ENCODE results near the gene UBE2J1.

The UBE2J1 gene

DNA sequence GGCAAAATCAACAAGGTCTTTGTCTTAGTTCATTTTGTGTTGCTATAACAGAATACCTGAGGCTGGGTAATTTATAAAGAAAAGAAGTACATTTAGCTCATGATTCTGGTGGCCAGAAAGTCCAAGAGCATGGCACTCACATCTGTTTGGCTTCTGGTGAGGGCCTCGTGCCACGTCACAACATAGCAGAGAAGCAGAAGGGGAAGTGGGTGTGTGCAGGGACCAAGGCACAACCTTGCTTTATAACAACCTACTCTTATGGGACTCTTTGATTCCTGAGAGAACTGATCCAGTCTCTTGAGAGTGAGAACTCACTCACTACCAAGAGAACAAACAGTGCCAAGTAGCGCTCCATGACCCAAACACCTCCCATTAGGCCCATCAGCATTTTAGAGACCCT, 62.8 kb downstream of the UBE2J1 start:
- DNase-seq, result no peak

DNA sequence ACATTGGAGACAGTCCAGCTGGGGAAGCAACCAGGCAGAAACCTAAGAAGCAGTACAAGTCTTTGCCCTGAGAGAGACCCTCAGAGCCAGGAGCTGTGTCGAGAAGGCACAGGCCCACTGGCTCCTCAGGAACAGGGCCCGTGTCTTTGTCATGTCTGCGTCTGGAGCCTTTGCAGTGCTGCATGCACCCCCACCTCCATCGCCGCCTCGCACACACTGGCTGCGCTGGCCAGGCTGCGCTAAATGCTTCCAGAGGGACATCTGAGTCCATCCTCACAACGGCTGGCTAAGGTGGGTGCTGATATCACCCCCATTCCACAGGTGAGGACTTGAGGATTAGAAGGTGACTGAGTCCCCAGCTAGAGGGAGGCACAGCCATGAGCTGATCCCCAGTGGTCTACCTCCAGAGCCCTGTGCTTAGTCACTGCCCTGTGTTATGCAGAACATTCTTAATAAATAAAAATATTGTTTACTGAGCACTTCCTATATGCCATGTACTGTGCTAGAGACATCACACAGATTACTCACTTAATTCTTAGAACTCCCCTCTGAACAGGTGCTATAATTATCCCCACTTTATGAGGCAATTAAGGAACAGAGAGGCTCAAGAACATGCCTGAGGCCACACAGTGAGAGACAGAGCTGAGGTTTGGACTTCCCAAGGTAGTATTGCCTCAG, 65.0 kb downstream of the UBE2J1 start:
- no peak for DNase-seq

DNA sequence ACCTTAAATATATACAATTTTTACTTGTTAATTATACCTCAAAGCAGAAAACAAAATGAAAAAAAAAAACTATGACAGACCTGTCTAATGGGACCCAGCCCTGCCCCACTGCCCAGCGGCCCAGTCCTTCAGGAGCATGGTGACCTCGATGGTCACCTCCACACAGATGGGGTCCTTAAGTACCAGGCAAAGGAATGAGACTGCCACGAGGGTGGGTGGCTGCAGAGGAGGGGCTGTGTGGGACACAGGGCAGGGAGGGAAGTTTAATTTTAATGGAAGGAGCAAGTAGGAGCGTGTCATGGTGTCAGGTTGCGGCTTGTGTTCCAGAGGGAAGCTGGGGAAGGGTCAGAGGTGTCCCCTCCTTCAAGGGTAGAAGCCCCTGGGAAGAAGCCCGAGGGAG, 66.0 kb downstream of the UBE2J1 start:
- no peak for DNase-seq

DNA sequence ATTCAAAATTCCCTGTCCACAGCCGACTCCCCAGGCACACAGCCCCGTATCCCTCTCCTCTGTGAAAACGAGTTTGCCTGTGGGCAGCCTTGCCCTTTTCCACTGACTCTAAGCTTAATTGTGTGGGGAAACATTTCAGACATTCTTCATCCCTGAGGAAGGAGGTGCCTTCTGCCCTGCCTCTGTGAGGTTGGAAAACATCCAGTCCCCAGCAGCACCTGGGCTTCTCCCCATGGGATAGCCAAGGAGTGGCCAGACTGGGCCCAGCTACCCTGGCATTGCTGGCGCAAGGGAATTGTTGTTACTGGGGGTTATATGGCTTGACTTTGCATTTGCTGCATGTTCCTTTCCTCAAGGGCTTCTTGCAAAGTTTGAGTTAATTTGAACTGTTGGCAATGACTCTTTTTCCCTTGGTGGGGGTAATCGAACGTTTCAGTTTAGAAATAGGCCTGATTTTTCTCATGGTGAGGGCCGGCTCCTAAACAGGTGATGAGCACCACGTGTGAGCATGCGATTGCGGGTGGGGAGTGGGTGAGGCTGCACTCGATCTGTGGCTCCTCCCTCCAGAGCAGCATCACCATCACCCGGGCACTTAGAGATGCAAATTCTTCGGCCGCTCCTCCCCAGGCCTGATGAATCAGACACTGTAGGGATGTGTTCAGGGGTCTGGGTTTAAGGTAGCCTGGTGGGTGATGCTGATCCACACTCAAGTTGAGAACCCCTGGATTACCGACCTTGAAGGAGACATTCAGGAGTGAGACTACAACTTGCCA, 67.4 kb downstream of the UBE2J1 start:
- DNase-seq, result no peak

DNA sequence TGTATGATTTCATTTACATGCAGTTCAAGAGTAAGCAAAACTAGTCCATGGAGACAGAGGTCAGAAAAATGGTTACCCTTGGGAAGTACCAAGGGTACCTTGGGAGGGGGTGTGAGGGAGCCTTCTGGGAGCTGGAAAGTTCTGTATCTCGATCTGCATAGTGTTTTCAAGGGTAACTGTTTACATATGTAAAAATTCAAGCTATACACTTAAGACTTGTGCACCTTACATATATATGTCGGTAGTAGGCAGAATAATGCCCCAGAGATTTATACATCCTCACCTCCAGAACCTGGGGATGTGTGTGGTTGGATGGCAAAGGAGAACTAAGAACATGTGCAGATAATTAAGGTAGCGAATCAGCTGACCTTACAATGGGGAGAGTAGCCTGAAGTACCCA, 68.4 kb downstream of the UBE2J1 start:
- DNase-seq, result no peak

DNA sequence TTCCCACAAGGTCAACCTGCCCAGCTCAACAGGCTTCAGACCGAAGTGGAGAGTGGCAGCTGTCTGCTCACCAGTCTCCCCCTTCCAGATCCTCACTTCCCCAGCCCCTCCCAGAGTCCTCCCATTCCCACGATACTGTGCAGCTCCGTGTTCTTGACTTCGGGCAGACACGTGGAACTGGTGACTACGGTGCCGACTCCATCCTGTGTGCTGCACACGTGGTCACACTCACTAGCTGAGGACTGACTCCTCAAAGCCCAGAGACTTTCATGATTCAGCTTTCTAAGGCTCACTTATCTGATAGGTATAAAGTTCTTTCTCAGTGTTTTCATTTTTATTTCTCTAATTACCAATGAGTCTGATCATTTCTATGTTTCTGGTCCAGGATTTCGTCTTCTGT, 69.8 kb downstream of the UBE2J1 start:
- no peak for DNase-seq

DNA sequence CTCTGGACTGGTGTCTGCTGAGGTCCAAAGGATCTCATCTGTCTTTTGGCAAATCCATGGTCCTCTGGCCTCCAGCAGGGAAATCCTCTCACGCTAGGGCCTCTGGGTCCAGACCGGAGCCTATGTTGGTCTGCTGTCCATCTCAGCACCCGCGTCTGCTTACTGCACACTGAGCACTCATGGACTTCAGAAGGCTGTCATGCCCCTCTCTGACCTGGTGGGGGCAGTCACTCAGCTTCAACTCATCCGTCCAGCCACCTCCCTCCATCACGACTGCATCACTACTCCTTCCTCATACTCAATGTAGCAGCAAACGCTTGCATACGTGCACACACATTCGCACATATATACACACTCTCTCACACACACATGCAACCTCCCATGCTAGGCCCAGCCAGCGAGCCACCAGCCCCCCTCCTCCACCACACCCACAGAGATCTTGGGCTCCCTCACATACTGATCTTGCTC, 70.7 kb downstream of the UBE2J1 start:
- no peak for DNase-seq

DNA sequence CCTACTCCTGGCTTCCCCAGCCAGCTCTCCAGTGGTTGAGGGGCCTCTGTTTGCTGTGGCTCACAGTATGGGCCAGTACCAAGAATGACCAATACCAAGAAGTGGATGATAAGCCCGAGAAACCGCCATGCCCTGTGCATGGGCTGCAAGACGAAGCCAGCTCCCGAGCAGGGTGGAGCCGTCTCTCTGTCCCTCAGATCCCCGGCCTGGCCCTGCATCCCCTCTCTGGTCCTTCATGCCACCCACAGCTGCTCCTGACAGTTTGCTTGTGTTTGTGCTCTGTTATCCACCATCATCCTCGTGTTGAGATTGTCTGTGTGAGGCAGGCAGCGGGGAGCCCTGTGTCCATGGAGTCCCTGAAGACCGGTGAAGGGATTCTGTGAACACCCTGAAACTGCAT, 73.6 kb downstream of the UBE2J1 start:
- DNase-seq, result no peak

Data from NCI-H2081 (cell line).